Activated B cell treated with CpG ODN at 0.5 μM for 24 hours (primary cell): Measurements from ENCODE around the gene EIF2S2. TPM values are rescaled to one million over a fixed set of nuclear protein-coding genes. Genes with fewer than 3 reads are reported as not detected.

ENCODE experiments used
- ATAC-seq: fragments of 200-7000 bp; cut with Tn5 transposase; one replicate; pipeline ENCODE4 v1.10.0; 2021; ENCODE audit warnings: low read depth, mild to moderate bottlenecking, moderate library complexity
- CTCF ChIA-PET: fragments of 350-600 bp; sonication (Branson Sonifier 250); formaldehyde crosslinking; loops from one replicate; lab custom pipeline; 2021; ENCODE audit warnings: antibody characterized with exemption; lab: Charles Lee
- POLR2A ChIA-PET: fragments of 350-600 bp; sonication (Branson Sonifier 250); formaldehyde crosslinking; loops from one replicate; lab custom pipeline; 2021; ENCODE audit warnings: antibody characterized with exemption; lab: Charles Lee
- DNase-seq: peaks from one replicate; pipeline ENCODE4 v3.0.0; 2022
- H3K27ac Mint-ChIP-seq: one replicate; pipeline ENCODE4 v1.8.0; 2020; ENCODE audit warnings: mixed read lengths
- H3K27me3 Mint-ChIP-seq: one replicate; pipeline ENCODE4 v1.8.0; 2021; ENCODE audit warnings: mixed read lengths
- H3K36me3 Mint-ChIP-seq: one replicate; pipeline ENCODE4 v1.8.0; 2021; ENCODE audit warnings: low read depth, mixed read lengths
- H3K4me1 Mint-ChIP-seq: one replicate; pipeline ENCODE4 v1.8.0; 2021; ENCODE audit warnings: mixed read lengths
- H3K4me3 Mint-ChIP-seq: one replicate; pipeline ENCODE4 v1.8.0; 2020; ENCODE audit warnings: mild to moderate bottlenecking, mixed read lengths
- H3K9me3 Mint-ChIP-seq: one replicate; pipeline ENCODE4 v1.8.0; 2020; ENCODE audit warnings: mixed read lengths
- intact Hi-C: fragments of 100-400 bp; cut with micrococcal nuclease; formaldehyde crosslinking; loops from one replicate; pipeline ENCODE4 v1.15.1; 2024
- total RNA-seq: library from RNA; stranded (reverse); gene quantifications from 2 replicates; pipeline ENCODE4 v1.2.3, GENCODE V29; 2022
- TF ChIP-seq, protein P1 (sequence below): fragments of 200-600 bp; IDR thresholded peaks from one replicate; pipeline ENCODE4 v1.8.0; 2022; ENCODE audit warnings: antibody characterized with exemption, mild to moderate bottlenecking

EIF2S2 gene
- total RNA-seq, 1 donor from 2014 or later = 58.3 TPM

DNA sequence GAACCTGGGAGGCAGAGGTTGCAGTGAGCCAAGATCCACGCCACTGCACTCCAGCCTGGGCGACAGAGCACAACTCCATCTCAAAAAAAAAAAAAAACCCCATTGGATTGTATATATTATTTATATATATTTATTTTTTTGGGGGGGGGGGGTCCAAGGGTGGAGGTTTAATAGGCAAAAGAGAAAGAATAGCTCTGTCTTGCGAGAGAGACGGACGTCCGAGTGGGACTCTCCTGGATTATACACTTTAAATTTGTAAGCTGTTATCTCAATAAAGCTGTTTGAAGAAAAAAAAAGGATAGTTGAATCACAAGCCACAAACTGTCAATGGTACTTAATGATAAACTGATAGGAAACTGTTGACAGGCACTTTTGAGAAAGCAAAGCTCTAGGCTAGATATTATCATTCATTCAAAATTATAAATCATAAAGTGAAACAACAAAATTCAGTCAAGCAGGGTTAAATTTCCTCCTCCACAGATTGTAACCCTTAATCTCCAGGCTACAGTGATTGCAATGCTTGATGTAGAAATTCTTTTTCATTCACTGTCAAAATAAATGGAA is 20.3 kb downstream of the EIF2S2 start:
- TF ChIP-seq, protein P1, sequence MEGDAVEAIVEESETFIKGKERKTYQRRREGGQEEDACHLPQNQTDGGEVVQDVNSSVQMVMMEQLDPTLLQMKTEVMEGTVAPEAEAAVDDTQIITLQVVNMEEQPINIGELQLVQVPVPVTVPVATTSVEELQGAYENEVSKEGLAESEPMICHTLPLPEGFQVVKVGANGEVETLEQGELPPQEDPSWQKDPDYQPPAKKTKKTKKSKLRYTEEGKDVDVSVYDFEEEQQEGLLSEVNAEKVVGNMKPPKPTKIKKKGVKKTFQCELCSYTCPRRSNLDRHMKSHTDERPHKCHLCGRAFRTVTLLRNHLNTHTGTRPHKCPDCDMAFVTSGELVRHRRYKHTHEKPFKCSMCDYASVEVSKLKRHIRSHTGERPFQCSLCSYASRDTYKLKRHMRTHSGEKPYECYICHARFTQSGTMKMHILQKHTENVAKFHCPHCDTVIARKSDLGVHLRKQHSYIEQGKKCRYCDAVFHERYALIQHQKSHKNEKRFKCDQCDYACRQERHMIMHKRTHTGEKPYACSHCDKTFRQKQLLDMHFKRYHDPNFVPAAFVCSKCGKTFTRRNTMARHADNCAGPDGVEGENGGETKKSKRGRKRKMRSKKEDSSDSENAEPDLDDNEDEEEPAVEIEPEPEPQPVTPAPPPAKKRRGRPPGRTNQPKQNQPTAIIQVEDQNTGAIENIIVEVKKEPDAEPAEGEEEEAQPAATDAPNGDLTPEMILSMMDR = no peak
- DNase-seq (no peak), ATAC-seq (no peak)
- Mint-ChIP-seq H3K4me3 (no peak overlapping the region), H3K27me3 (no peaks in the 10 kb centered on the region), H3K4me1 (no peaks in the 10 kb centered on the region), H3K27ac (no peak overlapping the region), H3K36me3 (peaks cover 90% of the 10 kb centered on the region), H3K9me3 (no peaks in the 10 kb centered on the region)
- POLR2A ChIA-PET = interaction anchor here (0.6 kb wide), 2 partner anchors 10 to 329 kb away, joined by 5 to 6 read pairs; no protein-coding TSS in a partner anchor
- intact Hi-C loops = no loop called here
- CTCF ChIA-PET = no interaction called here

DNA sequence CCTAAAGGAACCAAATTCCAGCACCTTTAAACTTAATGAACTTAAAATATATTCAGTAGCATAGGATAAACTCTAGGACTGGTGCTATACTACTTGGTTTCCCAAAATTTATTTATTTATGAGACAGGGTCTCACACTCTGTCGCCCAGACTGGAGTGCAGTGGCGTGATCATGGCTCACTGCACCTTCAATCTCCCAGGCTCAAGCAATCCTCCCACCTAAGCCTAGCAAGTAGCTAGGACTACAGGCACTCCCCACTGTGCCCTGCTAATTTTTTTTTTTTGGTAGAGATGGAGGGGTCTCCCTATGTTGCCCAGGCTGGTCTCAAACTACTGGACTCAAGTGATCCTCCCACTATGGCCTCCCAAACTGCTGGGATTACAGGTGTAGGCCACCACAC is 21.4 kb downstream of the EIF2S2 start:
- H3K4me1 Mint-ChIP-seq = no peaks in the 10 kb centered on the region
- POLR2A ChIA-PET = no interaction called here
- DNase-seq (no peak), ATAC-seq (no peak)
- H3K27me3 Mint-ChIP-seq = no peaks in the 10 kb centered on the region
- intact Hi-C loops = no loop called here
- H3K4me3 Mint-ChIP-seq = no peak overlapping the region
- TF ChIP-seq, protein P1 = no peak
- H3K9me3 Mint-ChIP-seq = no peaks in the 10 kb centered on the region
- CTCF ChIA-PET = no interaction called here
- no peak overlapping the region for H3K27ac Mint-ChIP-seq
- H3K36me3 Mint-ChIP-seq = peaks cover 88% of the 10 kb centered on the region

DNA sequence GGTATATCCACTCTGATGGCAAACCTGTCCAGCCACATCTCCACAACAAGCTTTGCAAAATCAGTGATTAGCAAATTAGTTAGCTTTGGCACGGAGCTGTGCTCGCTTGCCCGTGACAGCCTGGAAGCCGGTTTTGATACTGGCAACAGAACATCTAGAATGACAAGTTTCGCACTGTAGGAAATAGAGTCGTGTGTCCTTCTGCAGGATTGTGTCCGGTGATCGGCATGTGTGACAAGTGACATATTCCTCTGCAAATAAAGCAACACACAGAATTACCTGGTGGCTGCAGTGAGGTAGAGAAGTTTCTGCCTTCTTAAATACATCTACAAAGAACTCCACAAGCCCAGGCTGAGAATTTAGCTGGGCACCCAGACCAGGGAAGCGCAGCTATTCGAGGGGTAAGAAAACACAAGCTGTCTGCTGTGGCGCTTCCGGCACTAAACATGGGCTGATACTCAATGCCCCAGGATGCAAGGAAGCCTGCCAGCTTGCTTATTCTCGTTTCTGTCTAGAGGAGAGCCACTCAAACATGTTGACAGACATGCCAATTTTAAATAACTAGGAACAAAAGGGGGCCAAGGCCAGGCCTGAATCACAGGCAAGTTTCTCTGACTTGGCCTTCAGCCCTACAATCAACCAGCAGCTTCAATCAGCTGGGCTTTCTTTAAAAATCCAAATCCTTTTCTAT is 22.2 kb downstream of the EIF2S2 start:
- Mint-ChIP-seq H3K27me3 (no peaks in the 10 kb centered on the region), H3K9me3 (no peaks in the 10 kb centered on the region), H3K4me3 (no peak overlapping the region), H3K4me1 (no peaks in the 10 kb centered on the region), H3K36me3 (peaks cover 88% of the 10 kb centered on the region), H3K27ac (no peak overlapping the region)
- ATAC-seq = no peak
- CTCF ChIA-PET = no interaction called here
- POLR2A ChIA-PET = no interaction called here
- TF ChIP-seq, protein P1 = no peak
- no peak for DNase-seq
- intact Hi-C loops = no loop called here

DNA sequence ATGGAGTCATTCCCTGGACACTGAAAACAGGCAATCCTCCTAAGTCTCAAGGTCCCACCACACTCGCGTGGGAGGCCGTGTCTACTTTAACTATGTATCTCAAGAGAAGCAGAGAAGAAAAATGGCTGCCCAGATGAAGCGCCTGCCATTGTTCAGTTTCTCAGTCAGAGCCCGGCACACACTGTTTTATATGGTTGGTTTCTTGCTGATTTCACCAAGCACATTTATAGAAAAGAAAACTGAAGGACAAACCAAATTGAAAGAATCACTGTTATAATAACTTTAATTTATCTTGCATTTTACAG is 22.9 kb downstream of the EIF2S2 start:
- CTCF ChIA-PET = no interaction called here
- intact Hi-C loops = no loop called here

More for the DNA sequence above, 22.9 kb downstream of the EIF2S2 start:
- Mint-ChIP-seq H3K27ac (peak overlapping the region; percentile 24), H3K27me3 (no peaks in the 10 kb centered on the region), H3K4me1 (peaks cover 3% of the 10 kb centered on the region), H3K4me3 (no peak overlapping the region), H3K36me3 (peaks cover 91% of the 10 kb centered on the region), H3K9me3 (no peaks in the 10 kb centered on the region)
- TF ChIP-seq, protein P1 = no peak
- ATAC-seq = no peak
- DNase-seq = no peak
- POLR2A ChIA-PET = no interaction called here
